ENCODE data around the gene PNKD. TPM values are rescaled to one million over a fixed set of nuclear protein-coding genes. Genes with fewer than 3 reads are reported as not detected.

PNKD gene, protein sequence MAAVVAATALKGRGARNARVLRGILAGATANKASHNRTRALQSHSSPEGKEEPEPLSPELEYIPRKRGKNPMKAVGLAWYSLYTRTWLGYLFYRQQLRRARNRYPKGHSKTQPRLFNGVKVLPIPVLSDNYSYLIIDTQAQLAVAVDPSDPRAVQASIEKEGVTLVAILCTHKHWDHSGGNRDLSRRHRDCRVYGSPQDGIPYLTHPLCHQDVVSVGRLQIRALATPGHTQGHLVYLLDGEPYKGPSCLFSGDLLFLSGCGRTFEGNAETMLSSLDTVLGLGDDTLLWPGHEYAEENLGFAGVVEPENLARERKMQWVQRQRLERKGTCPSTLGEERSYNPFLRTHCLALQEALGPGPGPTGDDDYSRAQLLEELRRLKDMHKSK
- total RNA-seq (2021) (45.0 to 49.8 TPM (median 45.8 TPM) in 3 replicates), Bru-seq, nascent RNA (percentile 45 among the genes with signal in this experiment)
- long read RNA-seq, experiment 1, transcript PNKD-201 (3 exons, 758 nt): major isoform, 62 of 108 reads
- long read RNA-seq, experiment 1, transcript PNKD-202 (9 exons, 2,991 nt): minor isoform, 24 of 108 reads
- long read RNA-seq, experiment 1, partial matches to known transcripts: 4 of 108 reads
- long read RNA-seq, experiment 1, other reads (novel, unspliced or antisense): 16 of 108 reads
- long read RNA-seq, experiment 2, transcript PNKD-201 (3 exons, 758 nt): major isoform, 38 of 59 reads
- long read RNA-seq, experiment 2, partial matches to known transcripts: 1 of 59 reads
- long read RNA-seq, experiment 2, other reads (novel, unspliced or antisense): 16 of 59 reads
- long read RNA-seq, experiment 3, transcript PNKD-201 (3 exons, 758 nt): major isoform, 25 of 33 reads
- long read RNA-seq, experiment 3, partial matches to known transcripts: 1 of 33 reads
- long read RNA-seq, experiment 3, other reads (novel, unspliced or antisense): 7 of 33 reads

DNA sequence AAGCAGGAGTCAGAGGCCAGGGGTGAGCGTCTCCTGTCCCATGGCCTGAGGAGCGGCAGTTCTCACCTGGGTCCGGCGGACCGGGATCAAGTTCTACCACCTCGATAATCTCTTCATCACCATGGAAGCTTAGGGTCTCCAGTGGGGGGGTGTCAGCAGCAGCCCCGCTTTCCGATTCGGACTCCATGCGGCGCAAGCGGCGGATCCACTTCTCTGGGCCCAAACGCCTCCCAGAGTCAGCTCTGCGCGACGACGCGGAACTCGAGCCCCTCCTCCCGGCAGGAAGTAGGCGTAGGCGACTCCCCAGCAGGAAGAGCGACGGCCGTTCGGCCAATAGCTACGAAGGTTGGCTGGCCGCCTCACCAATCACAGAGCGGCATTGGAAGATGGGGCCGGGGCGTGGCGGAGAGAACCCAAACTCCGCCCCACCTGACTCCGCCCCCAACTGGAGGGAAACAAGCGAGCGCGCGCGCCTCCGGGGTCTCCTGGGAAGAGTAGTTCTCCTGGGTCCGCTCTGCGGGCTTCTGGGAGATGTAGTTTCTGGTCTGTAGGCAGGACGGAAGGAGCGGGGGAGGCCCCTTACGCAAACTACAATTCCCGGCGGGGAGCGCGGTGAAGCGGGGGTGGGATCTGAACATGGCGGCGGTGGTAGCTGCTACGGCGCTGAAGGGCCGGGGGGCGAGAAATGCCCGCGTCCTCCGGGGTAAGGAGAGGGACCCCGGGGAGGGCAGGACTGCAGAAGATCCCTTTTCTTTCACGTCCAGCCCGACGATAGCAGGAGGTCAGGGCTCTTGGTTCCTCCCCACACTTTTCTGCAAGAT is at the start of gene PNKD, which contains the start of gene AAMP:
Gene PNKD, plus strand, starts transcription at position 620 of the 821 bp plus-strand sequence. Its CDS starts 17 bp downstream, at position 637.
Gene AAMP, minus strand, starts transcription at position 238 of the 821 bp plus-strand sequence. Its CDS starts 51 bp downstream, at position 187.
- ATAC-seq: peak; percentile 88
- peak; percentile 100 for DNase-seq (ENCODE audit: low spot score)
- H3K4me3 Mint-ChIP-seq: peak within 1 kb of the TSS; percentile 84
- TF ChIP-seq NFATC4 (CRISPR knock-in tag; IDR thresholded peaks at IDR 0.05) (no peak), TCF7 (CRISPR knock-in tag; IDR thresholded peaks at IDR 0.05; ENCODE audit: low read depth) (no peak), FOXK1 (CRISPR knock-in tag; IDR thresholded peaks at IDR 0.05) (peak; percentile 87), TP53 (CRISPR knock-in tag; IDR thresholded peaks at IDR 0.05) (no peak), PRRX2 (CRISPR knock-in tag; IDR thresholded peaks at IDR 0.05) (no peak), NFE2L1 (CRISPR knock-in tag; IDR thresholded peaks at IDR 0.05) (peak; percentile 61; the same call in 1 of the 2 replicates), SMAD4 (CRISPR knock-in tag; IDR thresholded peaks at IDR 0.05) (no peak), GABPB1 (CRISPR knock-in tag; IDR thresholded peaks at IDR 0.05) (no peak; the same call in 1 of the 2 replicates), ZNF219 (CRISPR knock-in tag; IDR thresholded peaks at IDR 0.05; ENCODE audit: borderline replicate concordance) (no peak), SMAD3 (CRISPR knock-in tag; IDR thresholded peaks at IDR 0.05; ENCODE audit: borderline replicate concordance) (0 out of 2 replicates have a peak, but pooled peaks have one; percentile 19), JUN (CRISPR knock-in tag; IDR thresholded peaks at IDR 0.05) (no peak), ZNF671 (CRISPR knock-in tag; IDR thresholded peaks at IDR 0.05) (no peak), NFYB (CRISPR knock-in tag; conservative IDR thresholded peaks at IDR 0.05; ENCODE audit: low read depth) (peak; percentile 95), SP1 (CRISPR knock-in tag; conservative IDR thresholded peaks at IDR 0.05) (peak; percentile 97), KAT7 (CRISPR knock-in tag; IDR thresholded peaks at IDR 0.05; ENCODE audit: borderline replicate concordance) (0 out of 2 replicates have a peak, but pooled peaks have one; percentile 8)
- TF ChIP-seq, protein P1, sequence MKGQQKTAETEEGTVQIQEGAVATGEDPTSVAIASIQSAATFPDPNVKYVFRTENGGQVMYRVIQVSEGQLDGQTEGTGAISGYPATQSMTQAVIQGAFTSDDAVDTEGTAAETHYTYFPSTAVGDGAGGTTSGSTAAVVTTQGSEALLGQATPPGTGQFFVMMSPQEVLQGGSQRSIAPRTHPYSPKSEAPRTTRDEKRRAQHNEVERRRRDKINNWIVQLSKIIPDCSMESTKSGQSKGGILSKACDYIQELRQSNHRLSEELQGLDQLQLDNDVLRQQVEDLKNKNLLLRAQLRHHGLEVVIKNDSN (CRISPR knock-in tag; IDR thresholded peaks at IDR 0.05): peak; percentile 62; the same call in 1 of the 2 replicates
- TF ChIP-seq, protein P2, sequence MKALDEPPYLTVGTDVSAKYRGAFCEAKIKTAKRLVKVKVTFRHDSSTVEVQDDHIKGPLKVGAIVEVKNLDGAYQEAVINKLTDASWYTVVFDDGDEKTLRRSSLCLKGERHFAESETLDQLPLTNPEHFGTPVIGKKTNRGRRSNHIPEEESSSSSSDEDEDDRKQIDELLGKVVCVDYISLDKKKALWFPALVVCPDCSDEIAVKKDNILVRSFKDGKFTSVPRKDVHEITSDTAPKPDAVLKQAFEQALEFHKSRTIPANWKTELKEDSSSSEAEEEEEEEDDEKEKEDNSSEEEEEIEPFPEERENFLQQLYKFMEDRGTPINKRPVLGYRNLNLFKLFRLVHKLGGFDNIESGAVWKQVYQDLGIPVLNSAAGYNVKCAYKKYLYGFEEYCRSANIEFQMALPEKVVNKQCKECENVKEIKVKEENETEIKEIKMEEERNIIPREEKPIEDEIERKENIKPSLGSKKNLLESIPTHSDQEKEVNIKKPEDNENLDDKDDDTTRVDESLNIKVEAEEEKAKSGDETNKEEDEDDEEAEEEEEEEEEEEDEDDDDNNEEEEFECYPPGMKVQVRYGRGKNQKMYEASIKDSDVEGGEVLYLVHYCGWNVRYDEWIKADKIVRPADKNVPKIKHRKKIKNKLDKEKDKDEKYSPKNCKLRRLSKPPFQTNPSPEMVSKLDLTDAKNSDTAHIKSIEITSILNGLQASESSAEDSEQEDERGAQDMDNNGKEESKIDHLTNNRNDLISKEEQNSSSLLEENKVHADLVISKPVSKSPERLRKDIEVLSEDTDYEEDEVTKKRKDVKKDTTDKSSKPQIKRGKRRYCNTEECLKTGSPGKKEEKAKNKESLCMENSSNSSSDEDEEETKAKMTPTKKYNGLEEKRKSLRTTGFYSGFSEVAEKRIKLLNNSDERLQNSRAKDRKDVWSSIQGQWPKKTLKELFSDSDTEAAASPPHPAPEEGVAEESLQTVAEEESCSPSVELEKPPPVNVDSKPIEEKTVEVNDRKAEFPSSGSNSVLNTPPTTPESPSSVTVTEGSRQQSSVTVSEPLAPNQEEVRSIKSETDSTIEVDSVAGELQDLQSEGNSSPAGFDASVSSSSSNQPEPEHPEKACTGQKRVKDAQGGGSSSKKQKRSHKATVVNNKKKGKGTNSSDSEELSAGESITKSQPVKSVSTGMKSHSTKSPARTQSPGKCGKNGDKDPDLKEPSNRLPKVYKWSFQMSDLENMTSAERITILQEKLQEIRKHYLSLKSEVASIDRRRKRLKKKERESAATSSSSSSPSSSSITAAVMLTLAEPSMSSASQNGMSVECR (CRISPR knock-in tag; IDR thresholded peaks at IDR 0.05; ENCODE audit: borderline replicate concordance): 0 out of 2 replicates have a peak, but pooled peaks have one; percentile 40
- TF ChIP-seq, protein P3, sequence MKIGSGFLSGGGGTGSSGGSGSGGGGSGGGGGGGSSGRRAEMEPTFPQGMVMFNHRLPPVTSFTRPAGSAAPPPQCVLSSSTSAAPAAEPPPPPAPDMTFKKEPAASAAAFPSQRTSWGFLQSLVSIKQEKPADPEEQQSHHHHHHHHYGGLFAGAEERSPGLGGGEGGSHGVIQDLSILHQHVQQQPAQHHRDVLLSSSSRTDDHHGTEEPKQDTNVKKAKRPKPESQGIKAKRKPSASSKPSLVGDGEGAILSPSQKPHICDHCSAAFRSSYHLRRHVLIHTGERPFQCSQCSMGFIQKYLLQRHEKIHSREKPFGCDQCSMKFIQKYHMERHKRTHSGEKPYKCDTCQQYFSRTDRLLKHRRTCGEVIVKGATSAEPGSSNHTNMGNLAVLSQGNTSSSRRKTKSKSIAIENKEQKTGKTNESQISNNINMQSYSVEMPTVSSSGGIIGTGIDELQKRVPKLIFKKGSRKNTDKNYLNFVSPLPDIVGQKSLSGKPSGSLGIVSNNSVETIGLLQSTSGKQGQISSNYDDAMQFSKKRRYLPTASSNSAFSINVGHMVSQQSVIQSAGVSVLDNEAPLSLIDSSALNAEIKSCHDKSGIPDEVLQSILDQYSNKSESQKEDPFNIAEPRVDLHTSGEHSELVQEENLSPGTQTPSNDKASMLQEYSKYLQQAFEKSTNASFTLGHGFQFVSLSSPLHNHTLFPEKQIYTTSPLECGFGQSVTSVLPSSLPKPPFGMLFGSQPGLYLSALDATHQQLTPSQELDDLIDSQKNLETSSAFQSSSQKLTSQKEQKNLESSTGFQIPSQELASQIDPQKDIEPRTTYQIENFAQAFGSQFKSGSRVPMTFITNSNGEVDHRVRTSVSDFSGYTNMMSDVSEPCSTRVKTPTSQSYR (CRISPR knock-in tag; IDR thresholded peaks at IDR 0.05): 0 out of 2 replicates have a peak, but pooled peaks have one; percentile 1
- TF ChIP-seq, protein P4, sequence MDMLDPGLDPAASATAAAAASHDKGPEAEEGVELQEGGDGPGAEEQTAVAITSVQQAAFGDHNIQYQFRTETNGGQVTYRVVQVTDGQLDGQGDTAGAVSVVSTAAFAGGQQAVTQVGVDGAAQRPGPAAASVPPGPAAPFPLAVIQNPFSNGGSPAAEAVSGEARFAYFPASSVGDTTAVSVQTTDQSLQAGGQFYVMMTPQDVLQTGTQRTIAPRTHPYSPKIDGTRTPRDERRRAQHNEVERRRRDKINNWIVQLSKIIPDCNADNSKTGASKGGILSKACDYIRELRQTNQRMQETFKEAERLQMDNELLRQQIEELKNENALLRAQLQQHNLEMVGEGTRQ (CRISPR knock-in tag; IDR thresholded peaks at IDR 0.05): peak; percentile 78
- TF ChIP-seq, protein P5, sequence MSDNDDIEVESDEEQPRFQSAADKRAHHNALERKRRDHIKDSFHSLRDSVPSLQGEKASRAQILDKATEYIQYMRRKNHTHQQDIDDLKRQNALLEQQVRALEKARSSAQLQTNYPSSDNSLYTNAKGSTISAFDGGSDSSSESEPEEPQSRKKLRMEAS (CRISPR knock-in tag; IDR thresholded peaks at IDR 0.05): no peak; the same call in 1 of the 2 replicates
- TF ChIP-seq, protein P6, sequence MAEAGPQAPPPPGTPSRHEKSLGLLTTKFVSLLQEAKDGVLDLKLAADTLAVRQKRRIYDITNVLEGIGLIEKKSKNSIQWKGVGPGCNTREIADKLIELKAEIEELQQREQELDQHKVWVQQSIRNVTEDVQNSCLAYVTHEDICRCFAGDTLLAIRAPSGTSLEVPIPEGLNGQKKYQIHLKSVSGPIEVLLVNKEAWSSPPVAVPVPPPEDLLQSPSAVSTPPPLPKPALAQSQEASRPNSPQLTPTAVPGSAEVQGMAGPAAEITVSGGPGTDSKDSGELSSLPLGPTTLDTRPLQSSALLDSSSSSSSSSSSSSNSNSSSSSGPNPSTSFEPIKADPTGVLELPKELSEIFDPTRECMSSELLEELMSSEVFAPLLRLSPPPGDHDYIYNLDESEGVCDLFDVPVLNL (CRISPR knock-in tag; IDR thresholded peaks at IDR 0.05; ENCODE audit: borderline replicate concordance, low read depth): no peak
- H3K4me1 Mint-ChIP-seq: peaks cover 19% of the 10 kb centered on the region
- CTCF ChIA-PET: interaction anchor here (0.6 to 4.4 kb wide), 14 partner anchors 10 to 241 kb away, joined by 3 to 52 read pairs (median 5); partner anchors contain the start of genes CATIP, CTDSP1, GPBAR1 and TMBIM1
- peak within 1 kb of the TSS; percentile 97 for H3K27ac Mint-ChIP-seq
- H3K27me3 Mint-ChIP-seq (ENCODE audit: low read depth): no peaks in the 10 kb centered on the region
- POLR2A ChIA-PET: interaction anchor here (0.7 to 1.7 kb wide), 3 partner anchors 9 to 26 kb away, joined by 3 to 10 read pairs (median 5); partner anchors contain the start of gene GPBAR1
- no peaks in the 10 kb centered on the region for H3K9me3 Mint-ChIP-seq
- H3K36me3 Mint-ChIP-seq: peaks cover 38% of the 10 kb centered on the region

All from WTC11 (cell line).